NCI-H69 (cell line): ENCODE results near the gene PPP1R8.
A peak's percentile ranks its signal among the peaks of the same experiment; 100 is the strongest.
"Not testable (repeated sequence)": the region's sequence is repeated elsewhere in the genome, so short reads cannot be mapped to it uniquely, and the experiment has no call there.

Experiments
- DNase-seq: peaks from one replicate; lab custom pipeline; 2025; lab: John Stamatoyannopoulos, UW

PPP1R8 gene

DNA sequence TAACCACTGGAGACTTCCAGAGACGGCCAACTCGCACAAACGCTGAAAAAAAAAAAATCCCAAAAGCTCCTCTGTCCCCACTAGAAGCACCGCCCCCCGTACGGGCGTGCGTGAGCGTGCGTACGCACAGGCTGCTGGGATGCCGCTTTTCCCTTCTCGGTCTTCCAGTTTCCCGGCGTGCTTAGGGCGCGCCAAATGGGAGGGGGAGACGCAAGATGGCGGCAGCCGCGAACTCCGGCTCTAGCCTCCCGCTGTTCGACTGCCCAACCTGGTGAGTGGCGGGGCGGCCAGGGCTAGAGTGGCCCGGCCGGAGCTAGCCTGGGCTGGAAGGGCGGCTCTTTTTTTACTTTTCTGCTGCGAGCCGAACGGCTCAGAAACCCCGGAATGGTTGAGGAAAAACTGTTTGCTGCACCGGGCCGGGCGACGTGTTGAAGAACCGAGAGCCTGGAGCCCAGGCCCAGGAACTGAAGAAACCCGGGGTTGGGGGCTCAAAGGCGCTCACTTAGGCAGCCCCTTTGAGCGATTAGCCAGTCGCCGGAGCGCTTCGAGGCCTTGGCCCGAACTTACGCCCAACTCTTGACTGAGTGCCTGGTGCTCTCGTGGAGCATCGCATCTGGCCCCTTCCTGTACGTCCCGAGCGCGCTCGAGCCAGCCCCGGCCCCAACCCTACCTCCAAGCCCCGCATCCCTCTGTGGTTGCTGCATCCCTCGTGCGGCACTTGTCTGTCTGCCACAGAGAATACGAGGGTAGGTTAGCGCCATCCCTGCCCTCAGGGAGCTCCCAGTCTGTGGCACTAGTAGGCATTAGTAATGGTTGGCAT is at the start of gene PPP1R8:
PPP1R8 (plus strand) TSS at position 162 of the 820 bp plus-strand sequence; CDS start at position 216, 54 bp downstream.
- DNase-seq = peak; percentile 96

DNA sequence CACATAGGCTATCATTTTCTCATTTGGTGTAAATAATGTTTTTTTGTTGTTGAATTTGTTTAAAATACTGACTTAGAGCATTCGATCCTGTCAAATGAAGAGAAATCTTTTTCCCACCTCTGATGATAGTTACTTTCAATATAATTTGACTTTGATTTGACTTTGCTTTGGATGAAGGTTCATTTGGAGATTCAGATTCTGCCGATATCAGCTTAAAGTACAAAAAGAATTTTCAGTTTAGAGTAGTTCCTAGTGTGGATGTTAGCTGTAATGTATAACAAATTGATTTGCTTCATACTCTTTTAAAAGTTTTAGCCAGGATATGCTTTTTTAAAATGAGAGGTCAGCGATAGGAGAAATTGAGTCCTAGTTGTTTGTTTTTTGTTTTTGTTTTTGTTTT is 47.6 kb upstream of the PPP1R8 start:
- no peak for DNase-seq

DNA sequence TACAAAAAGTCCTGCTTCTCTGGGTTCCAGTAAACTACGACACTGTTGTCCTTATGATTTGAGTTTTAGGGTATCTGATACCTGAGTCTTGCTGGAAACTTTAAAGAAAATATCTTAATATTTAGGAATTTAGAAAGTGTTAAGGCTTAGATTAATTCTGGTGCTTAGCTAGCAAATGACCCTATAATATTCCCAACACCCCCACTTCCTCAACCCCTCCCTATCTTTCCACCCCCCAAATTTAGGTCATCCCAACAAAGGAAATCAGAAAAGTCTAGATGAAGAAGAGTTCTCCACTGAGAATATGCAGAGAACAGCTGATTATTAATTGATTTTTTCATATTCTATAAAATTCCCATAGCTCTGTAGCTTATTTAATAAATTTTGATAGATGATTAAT is 45.9 kb upstream of the PPP1R8 start:
- DNase-seq = no peak

DNA sequence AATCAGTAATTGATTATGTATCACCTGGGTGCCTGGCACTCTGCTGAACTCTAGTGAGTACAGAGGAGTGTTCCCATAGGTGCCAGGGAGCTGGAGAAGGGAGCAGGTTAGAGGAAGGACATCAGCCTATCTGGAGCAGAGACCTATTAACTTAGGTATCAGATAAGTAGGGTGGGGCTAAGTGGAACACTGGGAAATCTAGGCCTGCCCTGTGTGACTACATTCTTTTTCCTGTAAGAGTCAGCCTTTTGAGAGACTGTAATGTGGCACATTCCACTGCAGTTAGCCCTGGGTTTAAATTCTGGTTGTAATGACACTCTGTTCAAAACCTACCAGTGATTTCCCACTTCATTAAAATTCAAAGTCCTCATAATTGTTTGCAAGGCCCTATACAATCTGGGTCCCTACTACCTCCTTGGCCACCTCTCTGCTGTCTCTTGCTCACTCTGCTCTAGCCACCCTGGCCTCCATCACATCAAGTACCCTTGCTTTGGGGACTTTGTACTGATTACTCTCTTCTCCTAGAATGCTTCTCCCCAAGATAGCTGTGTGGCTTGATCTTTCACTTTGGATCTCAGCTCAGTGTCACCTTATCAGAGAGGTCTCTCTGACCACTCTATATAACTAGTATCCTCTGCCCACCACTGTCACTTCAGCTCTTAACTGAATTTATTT is 44.7 kb upstream of the PPP1R8 start:
- DNase-seq = no peak

DNA sequence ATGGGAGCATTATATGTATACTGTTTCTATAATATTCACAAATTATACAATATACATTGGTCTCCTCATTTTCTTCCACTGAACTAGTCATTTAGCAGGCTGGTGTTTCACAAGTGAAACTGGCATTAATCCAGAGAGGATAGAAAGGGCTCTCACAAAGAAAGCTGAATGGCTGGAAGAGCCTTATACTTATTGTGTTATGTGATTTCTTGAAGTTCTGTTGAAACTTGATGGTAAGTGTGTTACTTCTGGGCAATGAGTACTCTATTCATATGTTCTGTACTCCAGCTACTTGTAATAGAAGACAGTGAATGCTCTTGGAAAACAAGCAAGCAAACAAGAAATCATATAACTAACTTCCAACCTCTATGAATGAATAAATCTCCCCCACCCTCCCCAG is 42.7 kb upstream of the PPP1R8 start:
- no peak for DNase-seq

DNA sequence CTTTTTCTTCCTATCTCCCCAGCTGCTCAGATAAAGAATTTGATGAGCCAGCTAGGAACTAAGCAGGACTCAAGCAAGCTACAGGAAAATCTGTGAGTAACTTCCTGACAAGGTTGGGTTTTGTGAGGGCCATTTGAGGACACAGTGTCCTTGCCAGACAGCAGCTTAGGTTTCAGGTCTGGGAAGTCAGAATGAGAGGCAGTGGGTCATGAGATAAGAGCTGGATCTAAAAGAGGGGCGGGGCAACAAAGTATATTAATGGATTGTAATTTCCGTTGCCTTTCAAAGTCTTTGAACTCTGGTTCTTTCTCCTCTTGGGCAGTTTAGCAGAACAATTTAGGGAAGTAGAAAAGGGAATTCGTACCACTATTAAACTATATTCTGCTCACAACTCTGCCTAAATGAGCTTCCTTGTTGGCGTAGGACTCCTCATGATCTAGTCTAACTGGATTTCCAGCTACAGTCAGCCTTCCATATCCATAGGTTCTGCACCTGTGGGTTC is 41.0 kb upstream of the PPP1R8 start:
- no peak for DNase-seq

DNA sequence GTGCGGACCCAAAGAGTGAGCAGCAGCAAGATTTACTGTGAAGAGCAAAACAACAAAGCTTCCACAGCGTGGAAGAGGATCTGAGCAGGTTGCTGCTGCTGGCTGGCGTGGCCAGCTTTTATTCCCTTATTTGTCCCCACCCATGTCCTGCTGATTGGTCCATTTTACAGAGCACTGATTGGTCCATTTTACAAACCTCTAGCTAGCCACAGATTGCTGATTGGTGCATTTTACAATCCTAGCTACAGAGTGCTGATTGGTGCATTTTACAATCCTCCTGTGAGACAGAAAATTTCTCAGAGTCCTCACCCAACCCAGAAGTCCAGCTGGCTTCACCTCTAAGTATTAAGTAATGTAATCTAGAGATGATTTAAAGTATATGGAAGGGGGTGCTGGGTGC is 40.3 kb upstream of the PPP1R8 start:
- not testable (repeated sequence) for DNase-seq

DNA sequence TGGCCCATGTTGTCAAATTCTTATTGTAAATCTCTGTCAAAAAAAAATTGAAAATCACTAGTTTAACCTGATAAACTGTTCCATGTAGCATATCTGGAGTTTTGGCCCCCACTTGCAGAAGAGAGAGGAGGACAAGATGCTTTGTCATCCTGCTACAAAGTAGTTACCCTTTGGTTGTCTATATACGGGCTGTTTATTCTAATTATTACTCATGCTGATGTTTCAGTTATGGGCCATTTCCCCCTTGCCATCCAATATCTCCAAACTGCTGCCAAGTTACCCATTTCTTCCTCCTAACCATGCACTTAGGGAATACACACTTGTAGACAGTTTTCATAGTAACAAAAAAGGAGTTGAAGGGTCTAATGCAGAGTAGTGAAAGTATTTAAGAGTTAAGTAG is 35.0 kb upstream of the PPP1R8 start:
- DNase-seq = no peak

DNA sequence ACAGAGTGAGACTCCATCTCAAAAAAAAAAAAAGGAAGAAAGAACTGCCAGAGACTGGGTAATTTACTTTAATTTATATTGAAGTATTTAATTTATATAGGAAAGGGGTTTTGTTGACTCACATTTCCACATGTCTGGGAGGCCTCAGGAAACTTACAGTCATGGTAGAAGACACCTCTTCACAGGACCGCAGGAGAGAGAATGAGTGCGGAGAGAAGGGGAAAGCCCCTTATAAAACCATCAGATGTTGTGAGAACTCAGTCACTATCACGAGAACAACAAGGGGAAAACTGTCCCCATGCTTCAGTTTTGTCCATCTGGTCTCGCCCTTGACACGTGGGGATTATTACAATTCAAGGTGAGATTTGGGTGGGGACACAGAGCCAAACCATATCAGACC is 25.8 kb upstream of the PPP1R8 start:
- no peak for DNase-seq

DNA sequence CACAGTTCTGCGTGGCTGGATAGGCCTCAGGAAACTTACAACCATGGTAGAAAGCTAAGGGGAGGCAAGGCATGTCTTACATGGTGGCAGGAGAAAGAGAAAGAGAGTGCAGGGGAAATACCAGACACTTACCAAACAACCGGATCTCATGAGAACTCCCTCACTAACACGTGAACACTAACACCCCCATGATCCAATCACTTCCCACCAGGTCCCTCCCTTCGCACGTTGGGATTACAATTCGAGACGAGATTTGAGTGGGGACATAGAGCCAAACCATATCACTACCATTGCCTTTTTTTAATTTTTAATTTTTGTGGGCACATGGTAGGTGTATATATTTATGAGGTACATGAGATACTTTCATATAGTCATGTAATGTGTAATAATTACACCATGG is 23.8 kb upstream of the PPP1R8 start:
- no peak for DNase-seq

DNA sequence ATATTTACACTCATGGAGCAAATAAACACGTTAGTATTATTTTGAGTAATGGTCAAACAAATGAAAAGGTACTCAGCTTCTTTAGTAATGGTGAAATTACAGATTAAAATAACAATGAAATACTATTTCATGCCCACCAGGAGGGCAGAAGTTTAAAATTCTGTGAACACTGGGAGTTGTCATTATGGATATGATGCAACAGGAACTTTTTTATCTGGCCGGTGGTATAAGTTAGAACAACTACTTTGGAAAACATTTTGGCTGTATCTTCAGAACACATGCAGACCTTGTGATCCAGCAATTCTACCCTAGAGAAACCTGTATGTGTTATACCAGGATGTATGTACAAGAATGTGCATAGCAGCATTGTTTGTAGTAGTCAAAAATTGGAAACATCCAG is 23.2 kb upstream of the PPP1R8 start:
- DNase-seq = no peak

DNA sequence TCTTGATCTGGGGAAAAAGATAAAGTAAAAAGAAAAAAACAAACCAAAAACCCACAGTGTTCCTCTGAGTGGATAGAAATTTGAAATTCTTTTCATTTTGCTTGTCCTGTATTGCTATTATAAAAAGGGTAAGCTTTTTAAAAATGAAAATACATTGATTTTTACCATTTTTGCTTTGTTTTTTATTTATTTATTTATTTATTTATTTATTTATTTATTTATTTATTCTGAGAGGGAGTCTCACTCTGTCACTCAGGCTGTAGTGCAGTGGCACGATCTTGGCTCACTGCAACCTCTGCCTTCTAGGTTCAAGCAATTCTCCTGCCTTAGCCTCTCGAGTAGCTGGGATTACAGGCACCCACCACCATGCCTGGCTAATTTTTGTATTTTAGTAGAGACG is 22.5 kb upstream of the PPP1R8 start:
- DNase-seq = not testable (repeated sequence)

DNA sequence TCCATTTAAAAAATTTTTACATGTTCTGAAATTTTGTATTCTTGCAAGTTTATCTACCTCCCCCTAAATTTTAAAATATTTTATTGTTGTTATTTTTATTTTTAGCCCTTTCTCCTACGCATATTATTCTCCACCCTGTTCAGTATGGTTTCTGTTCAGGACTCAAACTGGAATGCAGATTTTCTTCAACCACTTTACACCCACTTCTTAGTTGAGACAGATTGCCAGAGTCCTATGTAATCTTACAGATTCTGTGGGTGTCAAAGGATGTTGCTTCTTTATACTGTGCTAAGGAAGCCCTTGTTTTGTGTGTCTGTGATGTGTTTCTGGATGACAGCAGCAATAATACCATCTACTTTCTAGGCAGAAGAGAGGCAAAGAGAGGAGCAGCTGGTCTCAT is 20.7 kb upstream of the PPP1R8 start:
- DNase-seq = no peak

DNA sequence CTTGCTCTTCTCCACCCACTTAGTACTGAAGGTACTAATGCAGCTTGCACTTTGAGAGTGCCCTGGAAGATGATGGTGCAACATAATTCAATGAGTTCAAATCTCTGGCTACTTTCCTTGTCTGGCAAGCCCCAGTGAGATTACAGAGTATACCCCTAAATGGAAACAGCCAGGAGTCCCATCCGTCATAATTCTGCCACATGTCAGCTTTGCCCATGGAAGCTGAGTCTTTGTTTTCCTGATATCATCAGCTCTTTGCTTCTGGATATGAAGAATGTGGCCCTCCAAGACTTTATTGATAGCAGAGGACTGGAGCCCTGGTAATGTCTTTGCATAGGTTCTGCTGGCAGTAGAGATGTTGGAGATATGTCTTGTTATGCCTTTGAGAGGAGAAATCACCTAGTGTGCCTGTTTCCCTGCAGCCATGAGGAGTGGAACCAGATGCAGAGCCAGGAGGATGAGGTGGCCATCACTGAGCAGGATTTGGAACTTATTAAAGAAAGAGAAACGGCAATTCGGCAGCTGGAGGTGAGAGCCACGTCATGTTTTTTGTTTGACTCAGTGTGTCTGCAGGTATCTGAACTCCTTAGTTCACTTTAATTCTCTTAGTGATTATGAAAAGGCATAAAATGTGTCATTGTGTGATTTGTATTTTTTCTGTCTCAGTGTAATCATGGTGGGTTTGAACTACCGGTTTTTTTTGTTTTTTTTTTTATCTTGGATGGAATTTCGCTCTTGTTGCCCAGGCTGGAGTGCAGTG is 18.7 kb upstream of the PPP1R8 start:
- DNase-seq = no peak

DNA sequence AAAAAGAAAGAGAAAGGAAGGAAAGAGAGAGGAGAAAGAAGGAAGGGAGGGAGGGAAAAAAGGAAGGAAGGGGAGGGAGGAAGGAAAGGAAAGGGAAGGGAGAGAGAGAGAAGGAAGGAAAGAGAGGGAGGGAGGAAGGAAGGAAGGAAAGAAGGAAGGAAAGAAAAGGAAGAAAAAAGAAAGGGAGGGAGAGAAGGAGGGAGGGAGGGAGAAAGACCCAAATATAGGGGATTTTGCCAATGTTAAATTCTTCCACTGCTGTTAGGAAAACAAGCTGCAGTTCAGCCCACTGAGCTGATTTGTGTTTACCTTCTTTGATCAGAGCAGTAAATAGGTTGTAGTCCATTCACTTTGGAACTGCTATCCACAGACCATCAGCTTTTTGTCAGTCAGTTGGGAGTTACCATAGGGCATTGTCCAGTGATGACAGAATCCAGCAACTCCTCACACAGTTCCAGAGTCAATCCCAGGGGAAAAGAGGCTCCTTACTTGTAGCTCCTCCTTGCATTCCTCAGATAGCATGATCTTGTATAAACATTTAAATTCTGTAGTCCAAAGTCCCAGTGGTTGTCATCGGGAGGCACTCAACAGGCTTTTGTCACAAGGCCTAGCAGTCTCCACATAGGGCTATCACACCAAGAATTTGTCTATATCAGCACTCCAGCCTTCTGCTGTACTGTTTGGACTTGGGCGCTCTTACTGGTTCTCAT is 13.5 kb upstream of the PPP1R8 start:
- DNase-seq = no peak

DNA sequence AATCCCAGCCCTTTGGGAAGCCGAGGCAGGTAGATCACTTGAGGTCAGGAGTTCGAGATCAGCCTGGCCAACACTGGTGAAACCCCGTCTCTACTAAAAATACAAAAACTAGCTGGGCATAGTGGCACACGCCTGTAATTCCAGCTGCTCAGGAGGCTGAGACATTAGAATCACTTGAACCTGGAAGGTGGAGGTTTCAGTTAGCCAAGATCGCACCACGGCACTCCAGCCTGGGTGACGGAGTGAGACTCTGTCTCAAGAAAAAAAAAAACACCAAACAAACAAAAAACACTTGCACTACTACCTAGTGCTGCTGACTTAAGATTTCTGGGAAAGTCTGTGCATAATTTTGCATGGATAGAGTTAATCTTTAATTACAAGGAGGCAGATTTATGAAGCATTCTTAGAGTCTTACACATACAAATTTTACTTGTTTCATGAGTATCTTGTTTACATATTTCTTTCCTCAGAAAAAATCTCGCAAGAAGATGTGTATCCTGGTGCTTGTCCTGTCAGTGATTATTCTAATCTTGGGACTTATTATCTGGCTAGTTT is 8.7 kb upstream of the PPP1R8 start:
- DNase-seq = no peak

DNA sequence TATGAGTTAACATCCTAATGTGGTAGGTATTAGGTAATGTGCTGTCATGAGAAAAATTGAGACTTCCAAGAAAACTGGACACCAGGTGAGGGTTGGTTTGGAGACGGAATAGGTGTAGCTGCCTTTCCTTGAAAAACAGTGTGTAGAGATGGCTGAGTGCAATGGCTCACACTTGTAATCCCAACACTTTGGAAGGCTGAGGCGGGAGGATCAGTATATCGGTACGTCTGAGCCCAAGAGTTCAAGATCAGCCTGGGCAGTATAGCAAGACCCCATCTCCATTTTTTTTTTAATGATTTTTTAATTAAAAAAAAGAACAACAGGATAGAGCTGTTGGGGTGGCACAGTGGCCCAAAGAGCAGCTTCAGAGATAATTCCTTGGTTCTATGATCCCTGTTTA is 6.8 kb upstream of the PPP1R8 start:
- no peak for DNase-seq

DNA sequence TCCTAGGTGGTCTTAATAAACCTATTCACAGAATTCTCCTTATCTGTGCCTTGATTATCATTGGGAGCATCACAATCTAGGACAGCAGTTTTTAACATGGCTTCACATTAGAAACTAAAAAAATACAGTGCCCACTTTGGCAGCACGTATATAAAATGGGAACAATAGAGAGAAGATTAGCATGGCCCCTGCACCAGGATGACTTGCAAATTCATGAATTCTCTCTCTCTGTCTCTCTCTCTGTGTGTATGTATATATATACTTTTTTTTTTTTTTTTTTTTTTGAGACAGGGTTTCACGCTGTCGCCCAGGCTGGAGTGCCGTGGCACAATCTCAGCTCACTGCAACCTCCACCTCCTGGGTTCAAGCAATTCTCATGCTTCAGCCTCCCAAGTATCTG is 6.2 kb upstream of the PPP1R8 start:
- no peak for DNase-seq

DNA sequence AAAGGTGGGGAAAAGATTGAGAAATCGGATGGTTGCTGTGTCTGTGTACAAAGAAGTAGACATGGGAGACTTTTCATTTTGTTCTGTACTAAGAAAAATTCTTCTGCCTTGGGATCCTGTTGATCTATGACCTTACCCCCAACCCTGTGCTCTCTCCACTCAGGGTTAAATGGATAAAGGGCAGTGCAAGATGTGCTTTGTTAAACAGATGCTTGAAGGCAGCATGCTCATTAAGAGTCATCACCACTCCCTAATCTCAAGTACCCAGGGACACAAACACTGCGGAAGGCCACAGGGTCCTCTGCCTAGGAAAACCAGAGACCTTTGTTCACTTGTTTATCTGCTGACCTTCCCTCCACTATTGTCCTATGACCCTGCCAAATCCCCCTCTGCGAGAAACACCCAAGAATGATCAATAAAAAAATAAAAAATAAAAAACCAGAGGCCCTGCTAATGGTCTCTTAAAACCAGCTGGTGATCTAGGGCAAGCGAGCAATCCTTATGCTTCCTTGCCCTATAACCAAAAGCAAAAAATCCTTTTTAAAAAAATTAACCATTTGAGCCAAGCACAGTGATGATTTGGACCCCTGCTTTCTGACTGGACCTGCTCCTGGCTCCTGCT is 1.1 kb upstream of the PPP1R8 start:
- not testable (repeated sequence) for DNase-seq

DNA sequence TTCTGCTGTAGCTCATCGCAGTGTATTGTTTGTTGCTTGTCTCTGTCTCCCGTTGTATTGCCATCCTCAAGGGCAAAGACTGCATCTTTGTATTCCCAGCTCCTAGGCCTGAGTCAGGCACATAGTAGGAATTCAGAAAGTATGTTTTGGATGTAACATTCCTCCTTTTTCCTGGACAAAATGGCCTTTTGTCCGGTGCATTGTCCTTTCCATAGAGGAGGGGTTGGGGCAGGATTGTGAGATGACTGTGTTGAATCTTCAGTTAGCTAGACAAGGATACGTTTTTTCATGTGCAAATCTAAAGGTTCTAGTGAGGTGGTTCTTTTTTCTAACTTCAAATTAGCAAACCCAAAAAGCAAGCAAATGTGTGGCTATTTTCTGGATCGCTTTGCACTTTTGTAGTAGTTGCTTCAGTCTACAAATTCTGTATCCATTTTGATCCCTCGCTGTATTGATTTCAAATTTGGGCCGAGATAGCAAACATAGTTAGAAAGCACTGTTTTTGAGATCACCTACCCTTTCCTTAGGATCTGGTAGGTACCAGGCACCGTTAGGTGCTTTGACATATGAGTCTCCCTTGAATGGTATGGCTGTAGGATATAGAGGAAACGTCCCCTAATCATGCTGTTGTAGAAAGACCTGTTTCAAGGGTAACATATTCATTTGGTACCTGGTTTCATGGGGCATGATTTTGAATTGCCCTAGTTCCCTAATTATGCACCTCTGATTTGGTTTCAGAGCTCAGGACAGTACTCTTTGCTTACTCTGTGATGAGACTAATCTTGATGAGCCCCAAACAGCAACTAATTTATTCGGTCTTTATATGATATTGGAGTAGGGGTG is 1.2 kb downstream of the PPP1R8 start:
- DNase-seq = peak; percentile 3
